WTC11 (cell line): ENCODE results near the gene TULP3. TPM values are rescaled to one million over a fixed set of nuclear protein-coding genes. Genes with fewer than 3 reads are reported as not detected.

Source experiments
- ATAC-seq: fragments of 200-7000 bp; cut with Tn5 transposase; 2 replicates; pipeline ENCODE4 v1.10.0; 2021; ENCODE audit warnings: mild to moderate bottlenecking, moderate library complexity
- CTCF ChIA-PET: fragments of 300-600 bp; sonication (Branson Sonifier 250); formaldehyde crosslinking; loops from one replicate; lab custom pipeline; 2021; ENCODE audit warnings: antibody characterized with exemption; lab: Charles Lee
- POLR2A ChIA-PET: fragments of 350-600 bp; sonication (Branson Sonifier 250); formaldehyde crosslinking; loops from one replicate; lab custom pipeline; 2021; ENCODE audit warnings: antibody characterized with exemption; lab: Charles Lee
- DNase-seq: peaks from one replicate; pipeline ENCODE4 v3.0.0; 2021; ENCODE audit warnings: low spot score
- H3K27ac Mint-ChIP-seq: 2 replicates; pipeline ENCODE4 v1.8.0; 2021; ENCODE audit warnings: mixed read lengths
- H3K27me3 Mint-ChIP-seq: 2 replicates; pipeline ENCODE4 v1.8.0; 2021; ENCODE audit warnings: low read depth, mild to moderate bottlenecking, moderate library complexity, mixed read lengths
- H3K36me3 Mint-ChIP-seq: 2 replicates; pipeline ENCODE4 v1.8.0; 2021; ENCODE audit warnings: mixed read lengths
- H3K4me1 Mint-ChIP-seq: 2 replicates; pipeline ENCODE4 v1.8.0; 2022; ENCODE audit warnings: mixed read lengths
- H3K4me3 Mint-ChIP-seq: 2 replicates; pipeline ENCODE4 v1.8.0; 2021; ENCODE audit warnings: mild to moderate bottlenecking, moderate library complexity, mixed read lengths
- H3K9me3 Mint-ChIP-seq: 2 replicates; pipeline ENCODE4 v1.8.0; 2021; ENCODE audit warnings: mixed read lengths
- ATF1 ChIP-seq: sonication (generic); formaldehyde crosslinking; IDR thresholded peaks from 2 replicates; pipeline ENCODE4 v1.8.1; 2023; ENCODE audit warnings: mild to moderate bottlenecking, moderate library complexity, missing genetic modification reagents
- CTCF ChIP-seq: fragments of 200-600 bp; IDR thresholded peaks from 2 replicates; pipeline ENCODE4 v1.8.0; 2022; ENCODE audit warnings: antibody characterized with exemption
- EMX1 ChIP-seq: fragments of 250-450 bp; sonication (Bioruptor Pico); IDR thresholded peaks from 2 replicates; pipeline ENCODE4 v1.8.0; 2021; ENCODE audit warnings: mild to moderate bottlenecking
- ESRRA ChIP-seq: sonication (generic); formaldehyde crosslinking; IDR thresholded peaks from 2 replicates; pipeline ENCODE4 v1.8.1; 2022; ENCODE audit warnings: mild to moderate bottlenecking, missing genetic modification reagents, borderline replicate concordance
- FOXJ3 ChIP-seq: sonication (generic); formaldehyde crosslinking; IDR thresholded peaks from 2 replicates; pipeline ENCODE4 v1.9.0; 2021; ENCODE audit warnings: missing genetic modification reagents, mild to moderate bottlenecking, borderline replicate concordance
- GABPB1 ChIP-seq: sonication (generic); formaldehyde crosslinking; IDR thresholded peaks from 2 replicates; pipeline ENCODE4 v1.8.1; 2023; ENCODE audit warnings: mild to moderate bottlenecking, missing genetic modification reagents
- MYBL2 ChIP-seq: sonication (generic); formaldehyde crosslinking; IDR thresholded peaks from 2 replicates; pipeline ENCODE4 v1.8.1; 2023; ENCODE audit warnings: mild to moderate bottlenecking, moderate library complexity, missing genetic modification reagents
- SMAD4 ChIP-seq: sonication (generic); formaldehyde crosslinking; IDR thresholded peaks from 2 replicates; pipeline ENCODE4 v1.8.0; 2022; ENCODE audit warnings: mild to moderate bottlenecking, missing genetic modification reagents
- ZNF232 ChIP-seq: sonication (generic); formaldehyde crosslinking; IDR thresholded peaks from 2 replicates; pipeline ENCODE4 v1.8.0; 2022; ENCODE audit warnings: mild to moderate bottlenecking, missing genetic modification reagents
- ZSCAN18 ChIP-seq: fragments of 250-450 bp; sonication (Bioruptor Pico); IDR thresholded peaks from 2 replicates; pipeline ENCODE4 v2.1.2; 2022; ENCODE audit warnings: mild to moderate bottlenecking, moderate library complexity
- total RNA-seq: library from RNA; stranded (reverse); gene quantifications from 3 replicates; pipeline ENCODE4 v1.2.3, GENCODE V29; 2021
- TF ChIP-seq, protein P1 (sequence below): sonication (generic); formaldehyde crosslinking; IDR thresholded peaks from 2 replicates; pipeline ENCODE4 v1.8.0; 2023; ENCODE audit warnings: mild to moderate bottlenecking, missing genetic modification reagents
- TF ChIP-seq, protein P2 (sequence below): sonication (generic); formaldehyde crosslinking; IDR thresholded peaks from 2 replicates; pipeline ENCODE4 v1.8.1; 2022; ENCODE audit warnings: missing genetic modification reagents, borderline replicate concordance

The TULP3 gene
- total RNA-seq, 1 experiment from 2014 or later: 17.4 TPM

DNA sequence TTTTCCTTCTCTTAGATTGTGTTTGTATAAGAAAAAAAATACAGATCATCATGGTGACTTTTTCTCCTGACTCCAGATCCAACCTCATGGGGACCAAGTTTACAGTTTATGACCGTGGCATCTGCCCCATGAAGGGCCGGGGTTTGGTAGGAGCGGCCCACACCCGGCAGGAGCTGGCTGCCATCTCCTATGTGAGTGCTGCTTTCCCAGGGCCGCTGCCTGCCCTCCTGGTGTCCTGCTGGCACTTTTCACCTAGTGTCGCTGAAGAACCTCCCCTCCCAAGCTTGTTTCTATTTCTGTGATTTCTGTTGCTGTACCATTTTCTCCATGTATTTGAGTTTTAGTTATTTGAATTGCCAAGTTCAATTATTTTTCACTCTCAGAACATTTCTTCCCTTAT, 43.7 kb downstream of the TULP3 start:
- Mint-ChIP-seq H3K36me3 (peaks cover 23% of the 10 kb centered on the region), H3K27me3 (no peaks in the 10 kb centered on the region), H3K4me3 (no peak overlapping the region), H3K4me1 (no peaks in the 10 kb centered on the region), H3K9me3 (no peaks in the 10 kb centered on the region), H3K27ac (no peak overlapping the region)
- TF ChIP-seq GABPB1 (CRISPR knock-in tag) (no peak), ZSCAN18 (no peak), ZNF232 (CRISPR knock-in tag) (no peak), CTCF (no peak)
- no peak for DNase-seq
- no peak for ATAC-seq
- ChIA-PET POLR2A (no interaction called here), CTCF (interaction anchor here (0.7 to 2.1 kb wide), 4 partner anchors 10 to 100 kb away, joined by 3 to 6 read pairs (median 3); partner anchors contain the start of gene TULP3)

DNA sequence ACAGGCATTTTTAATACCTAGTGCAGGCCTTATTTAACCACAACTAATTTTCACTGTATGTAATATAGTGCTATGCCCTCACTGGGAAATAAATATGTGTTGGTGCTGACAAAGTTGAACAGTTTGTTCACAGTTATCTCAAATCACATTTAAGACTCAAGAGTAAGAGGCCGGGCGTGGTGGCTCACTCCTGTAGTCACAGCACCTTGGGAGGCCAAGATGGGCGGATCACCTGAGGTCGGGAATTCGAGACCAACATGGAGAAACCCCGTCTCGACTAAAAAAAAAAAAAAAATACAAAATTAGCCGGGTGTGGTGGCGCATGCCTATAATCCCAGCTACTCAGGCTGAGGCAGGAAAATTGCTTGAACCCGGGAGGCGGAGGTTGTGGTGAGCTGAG, 45.6 kb downstream of the TULP3 start:
- ChIA-PET POLR2A (no interaction called here), CTCF (interaction anchor here (0.6 to 1.1 kb wide), 2 partner anchors 52 to 1255 kb away, joined by 3 read pairs; no protein-coding TSS in a partner anchor)
- Mint-ChIP-seq H3K4me3 (no peak overlapping the region), H3K36me3 (peaks cover 9% of the 10 kb centered on the region; the same call in 1 of the 2 replicates), H3K27ac (no peak overlapping the region), H3K9me3 (no peaks in the 10 kb centered on the region), H3K27me3 (no peaks in the 10 kb centered on the region), H3K4me1 (no peaks in the 10 kb centered on the region)
- DNase-seq (no peak), ATAC-seq (no peak)
- no peak for TF ChIP-seq MYBL2 (CRISPR knock-in tag)
- no peak for TF ChIP-seq ATF1
- TF ChIP-seq, protein P1, sequence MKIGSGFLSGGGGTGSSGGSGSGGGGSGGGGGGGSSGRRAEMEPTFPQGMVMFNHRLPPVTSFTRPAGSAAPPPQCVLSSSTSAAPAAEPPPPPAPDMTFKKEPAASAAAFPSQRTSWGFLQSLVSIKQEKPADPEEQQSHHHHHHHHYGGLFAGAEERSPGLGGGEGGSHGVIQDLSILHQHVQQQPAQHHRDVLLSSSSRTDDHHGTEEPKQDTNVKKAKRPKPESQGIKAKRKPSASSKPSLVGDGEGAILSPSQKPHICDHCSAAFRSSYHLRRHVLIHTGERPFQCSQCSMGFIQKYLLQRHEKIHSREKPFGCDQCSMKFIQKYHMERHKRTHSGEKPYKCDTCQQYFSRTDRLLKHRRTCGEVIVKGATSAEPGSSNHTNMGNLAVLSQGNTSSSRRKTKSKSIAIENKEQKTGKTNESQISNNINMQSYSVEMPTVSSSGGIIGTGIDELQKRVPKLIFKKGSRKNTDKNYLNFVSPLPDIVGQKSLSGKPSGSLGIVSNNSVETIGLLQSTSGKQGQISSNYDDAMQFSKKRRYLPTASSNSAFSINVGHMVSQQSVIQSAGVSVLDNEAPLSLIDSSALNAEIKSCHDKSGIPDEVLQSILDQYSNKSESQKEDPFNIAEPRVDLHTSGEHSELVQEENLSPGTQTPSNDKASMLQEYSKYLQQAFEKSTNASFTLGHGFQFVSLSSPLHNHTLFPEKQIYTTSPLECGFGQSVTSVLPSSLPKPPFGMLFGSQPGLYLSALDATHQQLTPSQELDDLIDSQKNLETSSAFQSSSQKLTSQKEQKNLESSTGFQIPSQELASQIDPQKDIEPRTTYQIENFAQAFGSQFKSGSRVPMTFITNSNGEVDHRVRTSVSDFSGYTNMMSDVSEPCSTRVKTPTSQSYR (CRISPR knock-in tag): no peak
- TF ChIP-seq, protein P2, sequence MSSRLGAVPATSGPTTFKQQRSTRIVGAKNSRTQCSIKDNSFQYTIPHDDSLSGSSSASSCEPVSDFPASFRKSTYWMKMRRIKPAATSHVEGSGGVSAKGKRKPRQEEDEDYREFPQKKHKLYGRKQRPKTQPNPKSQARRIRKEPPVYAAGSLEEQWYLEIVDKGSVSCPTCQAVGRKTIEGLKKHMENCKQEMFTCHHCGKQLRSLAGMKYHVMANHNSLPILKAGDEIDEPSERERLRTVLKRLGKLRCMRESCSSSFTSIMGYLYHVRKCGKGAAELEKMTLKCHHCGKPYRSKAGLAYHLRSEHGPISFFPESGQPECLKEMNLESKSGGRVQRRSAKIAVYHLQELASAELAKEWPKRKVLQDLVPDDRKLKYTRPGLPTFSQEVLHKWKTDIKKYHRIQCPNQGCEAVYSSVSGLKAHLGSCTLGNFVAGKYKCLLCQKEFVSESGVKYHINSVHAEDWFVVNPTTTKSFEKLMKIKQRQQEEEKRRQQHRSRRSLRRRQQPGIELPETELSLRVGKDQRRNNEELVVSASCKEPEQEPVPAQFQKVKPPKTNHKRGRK: no peak
- TF ChIP-seq SMAD4: no peak
- no peak for TF ChIP-seq ESRRA
- TF ChIP-seq ZSCAN18: no peak
- no peak for TF ChIP-seq FOXJ3 (CRISPR knock-in tag)

DNA sequence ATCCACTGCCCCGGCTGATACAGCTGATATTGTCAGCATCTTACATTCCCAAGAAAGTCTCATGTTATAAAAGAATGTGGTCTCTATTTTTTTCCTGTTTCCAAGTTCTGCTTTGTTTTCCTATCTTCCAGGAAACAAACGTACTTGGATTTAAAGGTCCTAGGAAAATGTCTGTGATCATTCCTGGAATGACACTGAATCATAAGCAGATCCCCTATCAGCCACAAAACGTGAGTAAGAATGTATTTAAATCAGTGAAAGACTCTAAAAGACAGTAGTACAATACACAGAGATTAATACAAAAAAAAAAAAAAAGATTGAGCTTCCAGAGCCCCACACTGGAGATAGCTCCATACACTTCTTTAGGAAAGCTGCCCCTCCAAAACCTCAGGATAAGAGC, 46.8 kb downstream of the TULP3 start:
- TF ChIP-seq EMX1: no peak
- POLR2A ChIA-PET: no interaction called here

More for the DNA sequence above, 46.8 kb downstream of the TULP3 start:
- Mint-ChIP-seq H3K36me3 (peaks cover 8% of the 10 kb centered on the region; the same call in 1 of the 2 replicates), H3K27ac (no peak overlapping the region), H3K9me3 (no peaks in the 10 kb centered on the region), H3K4me3 (no peak overlapping the region), H3K27me3 (no peaks in the 10 kb centered on the region), H3K4me1 (no peaks in the 10 kb centered on the region)
- ATAC-seq: no peak
- CTCF ChIA-PET: interaction anchor here (0.6 kb wide), 1 partner anchor 273 kb away, joined by 5 read pairs; no protein-coding TSS in a partner anchor
- no peak for DNase-seq
